T-helper 9 cell (primary cell): ENCODE data around the gene INPP5E.
"Not testable (repeated sequence)": the region's sequence is repeated elsewhere in the genome, so short reads cannot be mapped to it uniquely, and the experiment has no call there.

Source experiments
- DNase-seq: peaks from one replicate; pipeline ENCODE4 v3.0.0-alpha.2; 2020

Gene INPP5E

DNA sequence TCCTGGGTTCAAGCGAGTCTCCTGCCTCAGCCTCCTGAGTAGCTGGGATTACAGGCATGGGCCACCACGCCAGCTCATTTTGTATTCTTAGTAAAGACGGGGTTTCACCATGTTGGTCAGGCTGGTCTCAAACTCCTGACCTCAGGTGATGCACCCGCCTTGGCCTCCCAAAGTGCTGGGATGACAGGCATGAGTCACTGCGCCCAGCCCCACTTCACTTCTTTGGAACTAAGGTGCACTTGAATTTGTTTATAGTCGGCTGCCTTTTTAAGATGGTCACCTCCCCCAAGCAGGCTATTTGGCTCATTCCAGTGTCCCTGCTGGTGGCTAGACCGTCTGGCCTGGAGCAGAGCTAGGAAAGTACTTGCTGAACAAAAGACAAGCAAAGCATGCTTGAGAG lies 14.3 kb downstream of the INPP5E start:
- not testable (repeated sequence) for DNase-seq

DNA sequence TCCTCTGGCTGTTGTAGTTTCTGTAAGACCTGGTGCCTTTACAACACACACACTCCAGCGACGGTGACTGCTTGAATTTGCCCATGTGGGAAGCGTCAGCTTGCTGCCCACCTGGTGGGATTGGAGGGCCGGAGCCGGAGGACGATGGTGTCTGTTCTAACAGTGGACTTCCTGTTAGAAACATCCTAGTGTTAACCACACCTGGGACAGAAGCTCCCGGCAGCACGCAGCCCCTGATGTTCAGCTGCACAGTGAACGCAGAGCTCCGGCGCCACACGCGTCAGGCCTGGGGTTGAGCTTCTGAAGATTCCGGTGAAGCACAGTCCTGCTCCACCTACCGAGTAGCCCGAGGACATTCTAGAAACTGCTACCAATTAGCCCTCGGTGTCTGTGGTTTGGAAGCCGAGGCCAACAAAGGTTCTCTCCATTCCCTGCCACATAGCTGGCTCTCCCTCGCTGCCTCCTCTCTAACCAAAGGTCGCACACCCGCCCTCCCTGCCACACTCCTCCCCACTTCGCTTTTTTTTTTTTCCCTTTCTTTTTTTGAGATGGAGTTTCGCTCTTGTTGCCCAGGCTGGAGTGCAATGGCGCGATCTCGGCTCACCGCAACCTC lies 14.8 kb downstream of the INPP5E start:
- no peak for DNase-seq

DNA sequence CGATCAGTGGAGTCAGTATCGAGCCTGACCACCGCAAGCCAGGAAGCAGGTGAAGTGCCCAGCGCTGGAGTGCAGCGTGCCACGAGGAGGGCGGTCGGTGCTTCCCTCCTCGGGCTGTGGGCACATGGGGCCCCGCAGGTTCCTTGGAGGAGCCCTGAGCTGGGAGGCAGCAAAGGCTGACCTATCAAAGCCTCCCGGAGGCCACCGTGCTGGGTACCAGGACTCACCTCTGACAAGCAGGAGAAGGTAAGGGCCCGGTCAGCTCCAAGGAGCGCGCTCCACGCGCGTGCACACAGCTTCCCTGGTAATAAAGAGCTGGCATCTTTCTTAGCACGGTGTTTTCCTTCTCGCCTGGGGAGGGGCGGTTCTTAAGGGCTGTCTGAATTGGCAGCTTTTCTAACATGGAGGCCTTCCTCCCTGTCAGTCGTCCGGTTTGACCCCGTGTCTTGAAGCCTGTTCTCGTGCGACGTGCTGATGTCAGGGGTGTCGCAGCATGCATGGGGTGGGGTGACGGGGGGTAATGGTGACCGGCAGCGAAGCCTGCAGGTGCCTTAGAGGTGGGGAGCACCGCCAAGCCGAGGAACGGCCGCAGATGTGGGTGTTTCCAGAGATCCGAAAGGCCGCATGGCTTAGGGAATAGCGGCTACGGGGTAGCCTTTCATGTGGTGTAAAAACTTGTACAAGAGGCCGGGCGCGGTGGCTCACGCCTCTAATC lies 16.1 kb downstream of the INPP5E start:
- no peak for DNase-seq

DNA sequence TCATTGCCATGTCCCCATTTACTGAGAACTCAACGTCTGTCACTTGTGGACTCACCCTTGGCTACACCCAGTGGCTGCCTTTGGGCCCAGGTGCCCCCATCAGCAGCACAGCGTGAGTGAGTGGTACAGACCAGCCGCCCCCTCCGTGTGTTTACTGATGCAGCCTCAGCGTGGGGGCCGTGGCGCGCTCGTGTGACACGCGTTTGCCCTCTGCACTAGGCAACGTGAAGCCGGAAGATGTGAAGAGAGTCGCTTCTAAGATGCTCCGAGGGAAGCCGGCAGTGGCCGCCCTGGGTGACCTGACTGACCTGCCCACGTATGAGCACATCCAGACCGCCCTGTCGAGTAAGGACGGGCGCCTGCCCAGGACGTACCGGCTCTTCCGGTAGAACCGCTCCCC lies 16.8 kb downstream of the INPP5E start:
- no peak for DNase-seq

DNA sequence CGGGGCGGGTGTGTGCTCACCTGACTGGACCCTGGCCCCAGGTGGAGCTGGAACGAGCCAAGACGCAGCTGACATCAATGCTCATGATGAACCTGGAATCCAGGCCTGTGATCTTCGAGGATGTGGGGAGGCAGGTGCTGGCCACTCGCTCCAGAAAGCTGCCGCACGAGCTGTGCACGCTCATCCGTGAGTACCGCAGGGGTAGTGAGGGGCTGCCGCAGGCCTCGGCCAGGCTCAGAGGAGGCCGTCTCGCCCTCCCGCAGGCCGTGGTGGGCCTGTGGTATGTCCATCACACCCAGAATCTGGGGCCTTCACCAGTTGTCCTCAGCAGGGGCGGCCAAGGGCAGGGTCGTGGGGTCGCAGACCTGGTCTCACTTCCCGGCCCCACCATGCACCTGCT lies 17.9 kb downstream of the INPP5E start:
- no peak for DNase-seq

DNA sequence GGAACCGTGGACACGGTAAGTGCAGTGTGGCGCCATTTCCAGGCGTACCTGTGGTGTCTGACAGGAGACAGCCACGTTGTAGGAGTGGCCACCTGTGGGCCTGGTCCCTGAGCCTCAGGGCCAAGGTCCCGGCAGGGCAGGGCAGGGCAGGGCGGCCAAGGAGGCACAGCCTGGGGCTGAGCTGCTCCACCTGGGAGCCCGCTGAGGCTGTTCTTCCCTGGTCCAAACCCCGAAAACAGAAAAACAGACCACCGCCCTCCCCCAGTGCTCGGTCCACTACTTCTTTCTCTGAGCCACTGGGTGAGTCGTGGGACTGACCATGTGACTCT lies 20.6 kb downstream of the INPP5E start:
- no peak for DNase-seq

DNA sequence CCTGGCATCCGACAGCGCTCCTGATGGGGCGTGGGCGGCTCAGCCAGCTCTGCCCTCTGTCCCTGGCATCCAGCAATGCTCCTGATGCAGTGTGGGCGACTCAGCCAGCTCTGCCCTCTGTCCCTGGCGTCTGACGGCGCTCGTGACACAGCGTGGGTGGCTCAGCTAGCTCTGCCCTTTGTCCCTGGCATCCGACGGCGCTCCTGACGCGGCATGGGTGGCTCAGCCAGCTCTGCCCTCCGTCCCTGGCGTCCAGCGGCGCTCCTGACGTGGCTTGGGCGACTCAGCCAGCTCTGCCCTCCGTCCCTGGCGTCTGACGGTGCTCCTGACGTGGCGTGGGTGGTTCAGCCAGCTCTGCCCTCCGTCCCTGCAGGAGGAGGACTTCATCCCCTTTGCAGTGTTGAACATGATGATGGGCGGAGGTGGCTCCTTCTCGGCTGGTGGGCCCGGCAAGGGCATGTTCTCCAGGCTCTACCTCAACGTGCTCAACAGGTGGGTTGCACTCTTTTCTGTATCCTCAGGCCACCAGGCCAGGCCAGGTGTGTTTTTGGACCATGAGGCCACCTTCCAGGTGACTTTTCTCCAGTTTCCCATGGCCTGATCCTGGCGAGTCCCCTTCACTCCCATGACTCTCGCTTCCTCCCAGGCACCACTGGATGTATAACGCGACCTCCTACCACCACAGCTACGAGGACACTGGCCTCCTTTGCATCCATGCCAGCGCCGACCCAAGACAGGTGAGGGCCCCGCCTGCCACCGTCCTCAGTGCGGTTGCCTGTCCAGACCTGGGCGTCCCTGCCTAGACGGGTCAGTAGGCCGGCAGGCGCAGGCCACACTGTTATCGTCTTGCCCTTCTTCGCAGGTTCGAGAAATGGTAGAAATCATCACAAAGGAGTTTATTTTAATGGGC lies 21.2 kb downstream of the INPP5E start:
- no peak for DNase-seq

DNA sequence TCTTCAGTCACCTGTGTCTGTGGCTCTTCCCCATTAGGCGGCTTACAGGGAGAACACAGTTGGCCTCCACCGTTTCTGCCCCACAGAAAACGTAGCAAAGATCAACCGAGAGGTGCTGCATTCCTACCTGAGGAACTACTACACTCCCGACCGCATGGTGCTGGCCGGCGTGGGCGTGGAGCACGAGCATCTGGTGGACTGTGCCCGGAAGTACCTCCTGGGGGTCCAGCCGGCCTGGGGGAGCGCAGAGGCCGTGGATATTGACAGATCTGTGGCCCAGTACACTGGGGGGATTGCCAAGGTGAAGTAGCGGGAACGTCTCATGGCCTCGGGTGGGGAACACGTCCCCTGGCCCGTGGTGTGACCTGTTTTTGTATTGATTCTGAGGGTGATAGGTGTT lies 22.7 kb downstream of the INPP5E start:
- DNase-seq: no peak

DNA sequence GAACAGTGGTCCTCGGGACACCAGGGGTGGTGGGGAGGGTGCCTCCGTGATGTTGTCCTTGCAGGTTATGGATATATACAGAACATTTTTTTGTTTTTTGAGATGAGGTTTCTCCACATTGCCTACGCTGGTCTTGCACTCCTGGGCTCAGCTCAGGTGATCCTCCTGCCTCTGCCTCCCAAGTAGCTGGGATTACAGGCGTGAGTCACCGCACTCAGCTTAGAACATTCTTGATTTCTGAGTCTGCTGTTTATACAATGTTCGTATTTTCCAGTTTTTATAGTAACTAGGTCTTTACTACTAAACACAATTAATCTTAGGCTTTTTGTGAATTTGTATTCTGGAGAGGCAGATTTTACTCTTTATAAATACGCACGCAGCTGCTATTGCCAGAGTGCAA lies 23.2 kb downstream of the INPP5E start:
- DNase-seq: no peak

DNA sequence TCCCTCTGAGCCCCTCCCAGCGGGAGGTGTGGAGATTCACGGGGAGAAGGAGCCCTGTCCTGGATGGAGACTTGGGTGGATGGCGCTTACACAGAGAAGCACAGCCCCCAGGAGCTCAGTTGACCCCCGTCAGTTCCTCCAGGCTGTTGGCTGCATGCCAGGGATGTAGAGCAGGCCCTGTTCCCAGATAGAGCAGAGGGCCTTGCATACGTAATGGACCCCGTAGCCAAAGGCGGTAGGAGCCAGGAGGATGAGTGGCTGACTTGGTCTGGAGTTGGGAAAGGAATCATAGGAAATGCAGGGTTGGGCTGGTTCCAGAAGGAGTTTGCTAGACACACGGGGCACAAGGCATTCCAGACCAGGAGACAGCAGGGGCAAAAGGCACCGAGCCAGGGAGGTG lies 26.7 kb downstream of the INPP5E start:
- DNase-seq: no peak

DNA sequence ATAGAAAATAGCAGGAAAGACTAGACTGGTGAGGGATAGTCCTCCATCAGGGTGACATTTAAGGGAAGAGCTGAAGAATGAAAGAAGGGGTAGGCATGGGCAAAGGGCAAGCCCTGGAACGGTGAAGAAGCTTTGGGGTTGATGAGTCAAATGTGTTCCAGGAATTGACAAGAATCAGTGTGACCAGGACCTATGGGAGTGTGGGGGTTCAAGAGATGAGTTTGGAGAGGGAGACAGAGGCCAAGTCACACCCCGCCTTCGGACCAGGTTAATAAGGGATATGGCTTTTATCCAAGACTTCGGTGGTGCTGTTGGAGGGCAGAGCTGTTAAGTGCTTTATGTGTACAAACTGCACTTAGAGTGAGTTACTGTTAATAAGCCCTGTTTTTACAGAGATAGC lies 28.3 kb downstream of the INPP5E start:
- DNase-seq: no peak

DNA sequence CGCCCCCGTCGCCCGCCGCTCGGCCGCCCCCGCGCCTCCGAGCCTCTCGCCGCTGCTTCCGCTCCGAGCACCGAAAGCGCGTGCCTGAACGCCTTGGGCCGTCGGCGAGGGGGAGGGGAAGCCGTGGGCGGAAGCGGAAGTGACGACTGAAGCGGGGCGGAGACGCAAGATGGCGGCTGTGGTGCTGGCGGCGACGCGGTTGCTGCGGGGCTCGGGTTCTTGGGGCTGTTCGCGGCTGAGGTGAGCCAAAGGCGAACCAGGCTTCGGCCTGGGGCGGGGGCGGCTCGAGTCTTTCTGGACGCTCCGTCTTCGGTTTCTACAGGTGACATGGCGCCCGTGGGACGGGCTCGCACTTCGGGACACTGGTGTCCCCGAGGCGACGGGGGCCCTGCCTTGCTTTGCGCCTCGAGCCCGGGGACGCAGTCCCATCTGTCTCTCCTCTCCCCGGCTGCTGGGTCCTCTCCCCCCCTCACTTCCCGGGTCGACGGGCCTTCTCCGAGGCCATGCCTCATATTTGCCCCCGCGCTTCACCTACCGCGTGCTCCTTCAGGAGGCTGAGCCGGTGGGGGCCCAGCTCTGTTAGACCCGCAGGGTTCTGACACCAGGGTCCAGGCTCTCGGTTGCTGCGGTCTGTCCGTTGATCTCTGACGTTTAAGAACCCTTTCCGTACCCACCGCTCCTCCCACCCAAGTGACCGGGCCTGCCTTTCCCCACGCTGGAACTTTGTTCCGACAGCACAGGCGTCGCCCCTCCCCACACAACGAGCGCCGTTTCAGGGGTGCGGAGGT lies 29.0 kb downstream of the INPP5E start, which contains the start of the genes ENTR1 and PMPCA:
Gene ENTR1, minus strand, starts transcription at position 115 of the 788 bp plus-strand sequence. CDS start 217 bp downstream, outside the sequence.
Gene PMPCA, plus strand, starts transcription at position 159 of the 788 bp plus-strand sequence. Its CDS starts 11 bp downstream, at position 170.
- peak; percentile 97 for DNase-seq

DNA sequence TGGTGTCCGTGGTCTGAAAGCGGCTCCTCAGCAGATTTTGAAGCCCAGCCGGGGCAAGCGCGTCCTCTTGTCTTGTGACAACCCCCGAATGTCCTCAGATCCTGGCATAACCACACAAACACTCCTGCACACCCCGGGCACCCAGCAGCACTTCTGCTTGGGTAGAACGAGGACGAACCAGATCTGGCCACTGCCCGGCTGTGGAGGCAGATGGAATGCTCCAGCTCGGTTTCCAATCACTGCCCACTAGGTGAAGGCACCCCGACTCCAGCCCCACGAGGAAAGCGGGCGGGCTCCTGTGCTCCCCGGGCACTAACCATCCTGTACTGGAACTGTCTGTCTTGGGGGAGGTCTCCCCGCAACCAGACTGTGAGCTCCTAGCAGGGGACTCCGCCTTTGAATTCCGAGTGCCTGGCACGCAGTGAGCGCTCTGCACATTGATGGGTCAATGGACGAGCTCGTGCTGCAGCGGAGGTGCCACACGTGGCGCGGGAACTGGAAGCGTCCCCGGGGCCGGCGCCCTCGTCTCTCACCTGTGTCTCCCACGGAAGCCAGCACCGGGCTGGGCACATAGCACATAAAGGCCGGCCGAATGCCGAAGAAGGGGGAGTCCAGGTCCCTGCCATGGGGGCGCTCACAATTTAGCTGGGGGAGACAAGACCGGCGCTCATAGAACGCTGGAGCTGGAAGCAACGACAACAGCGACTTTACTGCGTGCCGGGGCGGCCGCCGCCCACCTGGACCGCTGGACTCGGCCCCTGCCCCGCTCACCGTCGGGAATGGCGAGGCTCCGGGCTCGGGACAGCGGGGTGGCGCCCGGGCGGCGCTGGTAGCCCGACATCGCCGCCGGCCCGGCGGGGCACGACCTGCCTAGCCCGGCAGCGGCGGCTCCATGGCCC lies 29.8 kb downstream of the INPP5E start:
- DNase-seq: peak; percentile 21

DNA sequence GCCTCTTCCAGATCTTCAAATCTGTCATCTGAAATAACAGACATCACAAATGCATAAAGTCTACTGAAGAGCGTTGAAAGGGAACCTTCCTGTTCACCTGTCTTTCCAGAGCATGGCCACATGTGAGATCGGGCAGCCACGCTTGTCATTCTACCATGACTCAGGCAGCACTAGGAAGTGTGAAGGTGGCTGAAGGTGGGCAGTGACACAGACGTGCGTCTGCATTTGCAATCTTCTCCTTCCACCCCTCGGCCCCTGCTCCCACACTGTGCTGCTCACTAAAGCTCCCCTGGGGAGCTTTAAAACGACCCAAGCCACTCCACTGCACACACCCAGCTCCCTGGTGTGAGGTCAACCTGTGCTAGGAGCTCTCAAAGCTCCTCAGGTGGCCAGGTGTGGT lies 31.7 kb downstream of the INPP5E start:
- no peak for DNase-seq

DNA sequence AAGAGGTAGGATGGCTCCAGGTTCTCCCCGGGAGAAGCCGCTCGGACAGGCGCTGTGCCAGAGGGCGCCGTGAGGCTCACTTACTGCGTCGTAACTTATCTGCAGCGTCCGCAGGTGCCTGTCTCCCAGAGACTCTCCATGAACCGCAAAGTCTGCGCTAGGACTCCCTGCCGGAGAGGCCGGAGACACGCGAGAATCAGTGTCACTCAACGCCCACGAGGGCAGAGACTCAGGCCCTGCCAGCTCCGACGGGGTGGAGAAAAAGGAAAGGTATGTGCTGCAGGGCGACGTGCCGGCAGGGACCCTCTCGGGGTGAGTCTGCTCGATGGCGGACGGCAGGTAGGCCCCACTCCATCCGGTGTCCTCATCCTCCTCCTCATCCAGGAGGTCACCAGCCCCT lies 32.6 kb downstream of the INPP5E start:
- DNase-seq: not testable (repeated sequence)

DNA sequence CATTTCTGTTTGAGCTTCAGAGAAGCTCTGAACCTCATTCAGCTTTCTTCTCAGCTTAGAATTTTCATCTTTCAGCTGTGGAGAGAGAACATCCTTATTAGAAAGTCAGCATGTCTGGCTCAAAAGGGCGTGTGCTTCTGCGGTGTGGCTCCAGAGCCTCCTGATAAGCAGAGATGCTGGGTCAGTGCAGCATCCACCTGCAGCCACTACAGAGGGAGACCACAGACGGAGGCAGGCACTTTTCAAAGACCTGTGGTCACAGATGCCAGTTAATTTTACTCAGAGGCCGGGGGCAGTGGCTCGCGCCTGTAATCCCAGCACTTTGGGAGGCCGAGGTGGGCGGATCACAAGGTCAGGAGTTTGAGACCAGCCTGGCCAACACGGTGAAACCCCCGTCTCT lies 33.7 kb downstream of the INPP5E start:
- not testable (repeated sequence) for DNase-seq

DNA sequence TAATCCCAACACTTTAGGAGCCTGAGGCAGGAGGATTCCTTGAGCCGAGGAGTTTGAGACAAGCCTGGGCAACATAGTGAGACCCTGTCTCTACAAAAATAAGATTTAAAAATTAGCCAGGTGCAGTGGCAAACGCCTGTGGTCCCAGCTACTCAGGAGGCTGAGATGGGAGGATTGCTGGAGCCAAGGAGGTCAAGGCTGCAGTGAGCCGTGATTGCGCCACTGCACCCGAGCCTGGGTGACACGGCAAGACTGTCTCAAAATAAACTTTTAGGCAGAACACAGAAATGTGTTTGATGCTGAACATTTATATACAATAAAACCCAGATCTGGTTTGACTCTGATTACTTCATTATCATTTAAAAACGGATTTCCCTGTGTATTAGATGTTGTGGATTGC lies 34.2 kb downstream of the INPP5E start:
- DNase-seq: no peak

DNA sequence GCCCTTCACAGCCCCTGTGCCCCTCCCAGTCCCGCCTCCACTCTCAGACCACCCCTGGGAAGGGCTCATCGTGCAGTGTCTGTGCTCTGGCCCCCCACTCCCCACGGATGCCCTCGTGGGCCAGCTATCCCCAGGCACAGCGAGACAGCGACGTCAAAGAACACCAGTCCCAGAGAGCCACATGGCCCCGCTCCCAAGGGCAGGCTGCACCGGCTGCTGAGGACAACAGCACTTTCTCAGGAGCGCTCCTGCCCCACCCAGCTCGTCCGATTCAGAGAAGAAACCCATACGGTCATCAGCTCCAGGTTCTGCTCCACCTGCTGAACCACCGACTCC lies 34.9 kb downstream of the INPP5E start:
- no peak for DNase-seq

DNA sequence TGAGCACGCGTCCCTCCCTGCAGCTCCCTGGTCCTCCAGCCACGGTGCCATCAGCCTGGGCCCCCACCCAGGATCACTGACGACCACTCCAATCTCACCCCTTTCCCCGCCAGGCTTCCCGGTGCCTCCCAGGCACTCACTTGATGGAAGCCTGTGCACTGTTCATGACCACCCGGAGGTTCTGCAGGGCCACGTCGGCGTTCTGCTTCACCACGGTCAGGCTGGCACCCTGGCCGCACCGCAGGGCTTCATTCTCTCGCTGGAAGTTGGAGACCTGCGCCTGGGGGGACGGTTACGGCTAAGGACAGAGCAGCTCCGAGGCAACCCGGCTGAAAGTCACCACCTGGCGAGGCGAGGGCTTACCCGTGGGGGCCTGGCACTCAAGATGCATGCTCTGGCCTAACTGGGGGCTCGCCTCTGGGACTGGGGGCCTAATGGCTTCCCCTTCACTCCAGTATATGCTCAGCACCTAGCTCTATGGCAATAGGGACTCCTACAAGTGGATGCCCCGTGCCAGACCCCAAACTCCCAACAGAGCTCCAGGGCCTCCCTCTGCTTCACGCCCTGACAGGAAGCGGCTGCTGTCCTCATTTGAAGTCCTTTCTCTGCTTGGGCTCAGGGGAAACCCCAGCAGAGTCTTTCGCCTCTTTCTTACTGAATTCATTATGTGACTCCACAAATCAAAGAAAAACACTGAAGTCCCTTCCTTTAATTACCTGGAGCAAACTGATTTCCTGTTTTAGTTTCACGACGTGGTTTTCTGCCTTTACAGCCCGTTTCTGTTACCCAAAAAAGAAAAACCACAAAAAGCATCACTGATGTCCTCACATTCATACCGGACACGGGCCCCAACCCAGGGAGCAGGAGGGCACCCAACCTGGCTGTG lies 35.5 kb downstream of the INPP5E start:
- DNase-seq: peak; percentile 26

DNA sequence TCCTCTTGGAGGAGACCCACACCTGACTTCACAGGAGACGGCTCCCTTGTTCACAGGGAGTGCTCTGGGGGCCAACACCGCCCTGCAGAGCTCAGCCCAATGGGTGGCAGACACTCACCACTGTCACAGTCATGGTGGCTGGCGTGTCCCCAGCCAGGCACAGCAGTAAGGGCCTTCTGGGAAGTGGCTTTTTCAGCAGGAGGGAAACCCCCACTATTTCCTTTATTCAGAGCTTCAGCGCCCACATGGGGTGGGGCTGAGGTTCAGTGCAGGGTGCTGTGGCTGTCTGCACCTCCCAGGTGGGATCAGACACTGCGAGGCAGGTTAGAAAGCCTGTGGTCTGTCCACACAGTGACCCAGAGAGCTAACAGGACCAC lies 36.1 kb downstream of the INPP5E start:
- DNase-seq: peak; percentile 62

DNA sequence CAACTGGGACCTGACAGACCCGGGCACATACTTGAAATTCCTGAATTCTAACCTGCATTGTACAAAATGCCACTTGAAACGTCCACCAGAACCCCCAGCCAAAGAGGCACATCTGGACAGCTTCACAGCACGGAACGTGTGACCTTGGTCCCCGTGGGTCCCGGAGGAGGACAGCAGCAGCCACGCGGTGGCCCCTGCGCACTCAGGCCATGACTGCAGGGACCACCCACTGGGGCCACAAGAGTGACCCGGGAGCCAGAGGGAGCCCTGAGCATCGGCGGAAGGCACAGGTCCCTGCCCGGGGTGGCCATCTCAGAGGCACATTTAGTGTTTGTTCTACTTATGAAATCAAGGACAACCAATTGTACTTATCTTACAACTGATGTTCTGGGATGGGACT lies 37.6 kb downstream of the INPP5E start:
- DNase-seq: no peak
